SIG-M5 treated with dmso at 0.1 percent for 504 hours (cell line): ENCODE measurements around the gene SLC1A7.

ENCODE experiments used
- DNase-seq: peaks from one replicate; lab custom pipeline; 2025; ENCODE audit not compliant: unreplicated experiment; lab: John Stamatoyannopoulos, UW

Gene SLC1A7

GRCh38 chr1:53134042-53134485 lies 8.4 kb downstream of the SLC1A7 start:
- DNase-seq, result no peak

GRCh38 chr1:53133261-53134041 lies 9.0 kb downstream of the SLC1A7 start:
- no peak for DNase-seq

GRCh38 chr1:53132176-53132575 lies 10.3 kb downstream of the SLC1A7 start:
- no peak for DNase-seq

GRCh38 chr1:53131590-53131938 lies 10.9 kb downstream of the SLC1A7 start:
- no peak for DNase-seq

GRCh38 chr1:53130878-53131589 lies 11.4 kb downstream of the SLC1A7 start:
- no peak for DNase-seq

- DNase-seq, result no peak
These were observed 11.9 kb downstream of the SLC1A7 start for GRCh38 chr1:53130598-53130877.

GRCh38 chr1:53129891-53130597 lies 12.4 kb downstream of the SLC1A7 start:
- no peak for DNase-seq

GRCh38 chr1:53128401-53128800 lies 14.0 kb downstream of the SLC1A7 start:
- no peak for DNase-seq

GRCh38 chr1:53127546-53127945 lies 14.9 kb downstream of the SLC1A7 start:
- DNase-seq, result no peak

- no peak for DNase-seq
These were observed 15.9 kb downstream of the SLC1A7 start for GRCh38 chr1:53126495-53126894.

- DNase-seq, result no peak
These were observed 16.6 kb downstream of the SLC1A7 start for GRCh38 chr1:53125623-53126360.

GRCh38 chr1:53125122-53125521 lies 17.3 kb downstream of the SLC1A7 start:
- no peak for DNase-seq

- DNase-seq, result no peak
These were observed 18.8 kb downstream of the SLC1A7 start for GRCh38 chr1:53123453-53124140.

- DNase-seq, result no peak
These were observed 19.5 kb downstream of the SLC1A7 start for GRCh38 chr1:53122961-53123413.

GRCh38 chr1:53122201-53122885 lies 20.1 kb downstream of the SLC1A7 start:
- no peak for DNase-seq

GRCh38 chr1:53121319-53122172 lies 20.9 kb downstream of the SLC1A7 start:
- DNase-seq, result no peak

- no peak for DNase-seq
These were observed 21.8 kb downstream of the SLC1A7 start for GRCh38 chr1:53120659-53121058.

GRCh38 chr1:53117836-53118235 lies 24.6 kb downstream of the SLC1A7 start:
- DNase-seq, result no peak

- DNase-seq, result no peak
These were observed 25.4 kb downstream of the SLC1A7 start for GRCh38 chr1:53116933-53117600.
